ENCODE measurements around the gene AOPEP.

Gene AOPEP

DNA sequence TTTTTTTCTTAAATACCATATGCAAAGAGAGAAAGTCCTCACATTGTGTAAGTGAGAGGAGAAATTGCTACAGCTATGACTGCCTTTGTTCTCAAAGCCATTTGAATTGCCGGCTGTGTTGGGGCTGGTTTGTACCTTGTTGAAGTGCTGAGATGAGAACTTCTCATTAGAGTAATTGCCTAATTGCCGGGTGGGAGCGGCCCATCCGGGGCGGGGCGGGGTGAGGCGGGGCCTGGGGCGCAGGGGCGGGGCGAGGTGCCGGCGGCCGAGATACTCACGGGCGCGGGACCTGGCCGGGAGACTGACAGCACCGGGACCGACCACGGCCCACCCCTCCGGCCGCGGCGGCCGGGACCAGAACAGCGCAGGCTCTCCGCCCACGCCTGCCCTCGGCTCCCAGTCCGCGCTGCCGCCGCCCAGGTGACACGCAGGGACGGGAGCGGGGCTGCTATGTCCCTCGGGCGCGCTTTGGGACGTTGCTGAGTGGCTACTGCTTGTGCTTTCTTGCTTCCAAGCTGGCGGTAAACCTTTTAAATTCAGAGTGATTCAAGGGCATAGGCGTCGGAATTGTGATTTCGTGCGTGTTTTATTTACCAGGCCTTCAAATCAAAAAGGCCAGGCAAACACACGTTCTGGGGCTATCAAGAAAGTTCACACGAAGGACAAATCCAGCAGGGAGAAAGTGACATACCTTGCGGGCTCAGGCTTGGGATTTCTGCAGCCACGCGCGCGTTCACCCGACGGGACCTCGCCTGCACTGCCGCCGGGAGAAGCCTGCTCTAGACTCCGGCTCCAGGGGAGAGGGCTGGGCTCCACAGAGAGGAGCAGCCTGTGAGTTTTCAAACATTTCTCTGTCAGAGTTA is 322.0 kb downstream of the AOPEP start:
- peak; percentile 41 for DNase-seq

GRCh38 chr9:95049761-95050160 is 323.3 kb downstream of the AOPEP start:
- no peak for DNase-seq

DNA sequence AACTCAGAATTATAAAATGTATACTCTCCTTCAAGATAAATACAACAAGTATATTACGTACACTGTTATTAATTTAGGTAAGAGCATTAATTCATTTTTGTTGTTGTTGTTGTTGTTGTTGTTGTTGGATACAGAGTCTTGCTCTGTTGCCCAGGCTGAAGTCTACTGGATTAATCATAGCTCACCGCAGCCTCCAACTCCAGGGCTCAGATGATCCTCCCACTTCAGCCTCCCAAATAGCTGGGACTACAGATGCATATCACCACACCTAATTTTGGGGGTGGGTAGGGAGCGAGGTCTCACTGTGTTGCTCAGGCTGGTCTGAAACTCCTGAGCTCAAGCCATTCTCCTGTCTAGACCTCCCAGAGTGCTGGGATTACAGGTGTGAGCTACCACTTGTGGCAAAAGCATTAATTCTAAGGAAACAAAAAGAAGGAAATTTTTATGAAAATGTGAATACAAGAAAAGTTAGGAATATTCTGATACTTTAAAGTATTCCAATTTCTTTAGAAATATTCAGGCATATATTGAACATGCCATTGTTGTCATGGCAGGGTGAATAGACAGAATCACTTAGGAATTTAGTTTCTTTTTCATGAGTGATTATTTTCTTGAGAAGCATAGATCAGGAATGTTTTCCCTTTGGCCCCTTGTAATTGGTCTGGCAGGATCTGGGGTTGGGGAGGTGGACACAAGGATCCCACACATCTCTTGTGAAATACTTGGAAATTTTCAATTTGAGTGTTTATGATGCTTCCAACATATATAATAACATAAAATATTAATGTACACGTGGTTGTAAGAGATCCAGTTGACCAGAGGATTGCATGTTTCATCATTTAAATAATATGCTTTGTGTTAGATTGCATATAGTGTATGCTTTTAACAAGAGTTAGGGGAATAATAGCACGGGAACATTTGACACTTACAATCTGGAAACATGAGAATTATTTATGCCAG is 327.4 kb downstream of the AOPEP start:
- DNase-seq, result no peak

DNA sequence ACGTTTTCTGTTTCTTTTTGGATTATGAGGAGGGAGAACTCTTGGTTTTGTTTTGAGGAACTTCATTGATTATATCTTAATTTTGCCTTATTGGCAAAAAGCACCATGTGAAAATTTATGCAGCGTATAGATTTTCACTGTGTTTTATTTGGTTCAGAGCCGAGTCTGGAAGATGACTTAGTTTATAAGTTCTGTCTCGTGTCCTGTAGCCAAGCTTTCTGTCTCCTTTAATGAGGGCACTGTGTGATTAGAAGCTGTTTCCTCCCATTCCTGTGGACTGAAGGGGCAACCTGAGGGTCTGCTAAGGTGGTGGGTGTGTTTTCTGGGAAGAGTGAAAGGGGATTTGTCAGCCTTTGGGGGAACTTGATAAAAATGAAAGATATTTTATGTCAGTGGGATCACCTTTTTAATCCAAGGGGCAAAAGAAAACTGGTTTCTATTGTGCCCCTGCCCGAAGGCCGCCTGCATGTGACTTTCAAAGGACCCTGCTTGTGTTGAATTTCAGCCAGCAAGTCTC is 328.9 kb downstream of the AOPEP start:
- DNase-seq, result no peak

DNA sequence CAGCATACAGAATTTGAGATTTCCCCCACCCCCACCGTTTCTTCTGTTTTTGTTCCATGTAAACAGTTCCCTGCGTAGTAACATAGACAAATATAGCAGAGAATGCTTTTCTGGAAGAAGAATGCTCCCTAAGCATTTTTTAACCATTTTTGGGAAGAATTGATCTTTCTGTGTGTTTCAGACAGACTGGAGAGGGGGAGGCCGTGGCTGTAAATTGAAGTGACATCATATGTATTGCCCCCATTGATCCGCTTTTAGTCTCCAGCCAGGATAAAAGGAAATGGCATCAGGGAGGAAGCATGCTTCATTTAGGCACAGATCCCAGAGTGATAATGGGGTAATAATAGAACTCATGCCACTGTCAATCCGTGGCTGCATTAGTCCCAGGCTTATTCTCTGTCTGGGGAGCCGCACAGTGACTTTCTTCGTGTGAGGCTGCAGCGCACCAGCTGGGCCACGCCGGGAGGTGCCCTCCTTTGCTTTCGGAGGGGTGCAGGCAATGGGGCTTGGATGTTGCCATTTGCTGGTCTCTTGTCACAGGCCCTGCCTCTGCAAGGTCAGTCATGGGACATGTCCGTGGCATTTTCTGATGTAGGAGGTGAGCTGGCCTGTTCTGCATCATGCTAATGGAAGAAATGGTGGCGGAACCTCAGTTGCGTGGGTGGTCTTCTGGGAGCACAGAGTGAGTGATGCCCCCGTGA is 329.5 kb downstream of the AOPEP start:
- DNase-seq, result no peak

GRCh38 chr9:95057101-95057500 is 330.6 kb downstream of the AOPEP start:
- no peak for DNase-seq

DNA sequence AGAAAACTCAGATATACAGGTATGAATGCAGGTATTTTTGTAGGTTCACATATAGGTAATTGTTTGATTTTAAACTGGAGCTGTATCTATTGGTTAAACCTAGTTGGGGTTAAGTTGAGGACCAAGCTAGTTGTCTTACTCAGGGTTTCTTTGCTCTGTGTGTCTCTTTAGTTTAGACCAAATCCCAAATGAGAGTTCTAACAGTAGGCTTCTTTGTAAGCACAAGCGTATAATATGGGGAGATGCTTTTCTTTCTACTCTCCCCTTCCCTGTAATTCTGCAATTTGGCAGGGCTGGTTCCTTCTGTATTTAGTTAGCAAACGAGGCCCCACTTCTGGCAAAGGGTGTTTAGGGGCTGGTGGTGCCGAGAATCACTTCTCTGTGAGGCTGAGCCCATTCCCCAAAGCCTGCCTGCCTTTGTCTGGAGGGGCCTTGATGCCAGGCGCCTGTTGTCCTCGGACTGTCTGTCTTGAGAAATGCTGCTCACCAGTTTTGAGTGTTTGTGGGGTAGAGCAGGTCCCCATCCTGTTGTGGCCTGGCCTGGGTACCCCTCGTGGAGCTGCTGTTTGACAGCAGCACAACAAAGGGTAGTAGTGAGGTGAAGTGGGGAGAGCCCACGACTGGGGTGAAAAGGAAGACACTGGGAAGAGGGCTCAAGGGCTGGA is 331.8 kb downstream of the AOPEP start:
- no peak for DNase-seq

DNA sequence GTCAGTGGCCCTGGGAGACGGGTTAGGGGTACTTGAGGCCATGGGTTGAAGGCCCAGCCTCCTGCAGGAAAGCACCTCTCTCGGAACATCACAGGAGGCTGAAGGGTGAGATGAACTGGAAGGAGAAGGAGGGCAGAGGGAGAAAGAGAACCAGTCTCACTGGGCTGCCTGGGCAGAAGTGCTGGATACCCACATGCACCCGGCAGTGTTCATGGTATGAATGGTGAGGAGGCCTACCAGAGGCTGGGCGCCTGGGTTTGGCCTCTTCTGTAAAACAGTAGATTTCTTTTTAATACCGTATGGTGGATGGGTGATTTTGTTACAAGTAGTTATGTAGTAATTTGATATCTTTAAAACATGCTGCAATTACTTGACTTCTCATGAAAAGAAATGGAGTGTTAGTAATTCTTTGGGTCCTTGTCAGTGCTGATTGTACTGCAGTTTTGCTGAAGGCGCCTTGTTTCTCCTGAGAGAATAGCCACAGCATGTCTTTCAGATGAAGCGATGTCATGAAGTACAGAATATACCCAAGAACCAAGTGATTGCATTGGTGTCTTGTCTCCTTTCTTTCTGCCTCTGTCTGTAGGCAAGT is 332.4 kb downstream of the AOPEP start:
- no peak for DNase-seq

DNA sequence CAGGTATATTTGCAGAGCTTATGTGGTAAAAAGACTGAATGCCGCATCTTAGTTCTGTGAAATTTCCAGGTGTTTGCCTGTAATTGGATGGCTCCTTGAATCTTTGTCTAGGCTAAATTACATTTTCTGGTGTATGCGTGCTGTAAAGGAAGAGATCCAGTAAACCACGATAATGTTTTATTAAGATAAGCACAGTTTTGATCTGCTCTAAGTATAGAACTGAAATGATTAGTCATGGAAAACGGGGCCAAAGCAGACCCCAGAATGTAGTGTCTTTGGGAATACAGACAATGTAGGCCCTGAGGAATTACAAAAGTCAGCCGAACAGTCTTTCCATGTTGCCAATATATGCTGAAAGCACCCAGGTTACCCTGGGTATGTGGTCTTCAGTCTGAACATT is 333.7 kb downstream of the AOPEP start:
- DNase-seq, result no peak

- DNase-seq, result no peak
These were observed 334.4 kb downstream of the AOPEP start for GRCh38 chr9:95060916-95061315.

DNA sequence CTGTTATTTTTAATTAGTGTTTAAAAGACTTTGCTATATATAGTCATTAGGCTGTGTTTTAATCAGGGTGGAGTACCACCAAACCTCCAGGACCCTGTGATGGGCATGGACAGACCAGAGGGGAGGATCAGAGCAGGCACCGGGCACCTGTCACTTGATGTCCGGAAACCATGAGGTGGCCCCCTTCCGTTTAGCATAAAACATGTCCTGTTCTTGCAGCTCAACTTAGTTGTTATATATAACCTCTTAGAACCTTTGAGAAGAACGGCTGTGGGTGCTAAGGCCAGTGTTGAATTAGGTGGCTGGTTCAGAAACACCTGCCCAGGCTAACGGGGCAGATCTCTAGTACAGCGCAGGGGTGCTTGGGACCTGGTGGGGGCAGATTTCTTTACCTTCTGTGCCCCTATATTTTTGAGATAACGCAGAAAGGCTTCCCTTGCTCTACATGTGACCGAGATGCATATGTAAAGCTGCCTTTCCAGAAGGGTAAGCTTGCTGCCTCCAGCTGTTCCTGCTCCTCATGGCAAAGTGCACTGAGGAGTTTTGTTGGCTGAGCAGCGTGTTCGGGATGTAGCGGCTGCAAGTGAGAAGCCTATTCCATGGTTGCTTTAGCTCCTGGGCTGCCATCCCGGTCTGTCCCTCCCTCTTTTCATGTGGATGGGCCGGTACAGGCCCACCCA is 335.6 kb downstream of the AOPEP start:
- no peak for DNase-seq

DNA sequence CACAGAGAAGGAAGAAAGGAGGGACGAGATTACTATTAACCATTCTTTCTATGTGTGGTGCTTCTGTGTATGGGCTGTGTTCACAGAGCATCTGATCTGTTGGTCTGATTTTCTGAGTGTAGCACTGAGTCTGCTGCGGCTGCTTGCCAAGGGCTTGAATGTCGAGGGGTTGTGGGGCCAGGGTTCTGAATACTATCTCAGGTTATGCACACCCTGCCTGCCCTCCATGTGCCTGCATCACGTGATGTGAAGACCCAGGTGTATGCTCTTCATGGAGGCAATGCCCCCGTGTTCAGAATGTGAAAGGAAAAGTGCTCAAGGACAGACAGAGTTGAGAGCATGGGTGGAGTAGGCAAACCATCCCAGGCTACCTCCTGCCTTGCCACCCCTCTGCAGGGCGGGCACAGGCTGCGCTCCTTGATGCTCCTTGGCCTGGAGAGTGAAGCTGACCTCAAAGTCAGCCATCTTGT is 336.1 kb downstream of the AOPEP start:
- DNase-seq, result no peak

DNA sequence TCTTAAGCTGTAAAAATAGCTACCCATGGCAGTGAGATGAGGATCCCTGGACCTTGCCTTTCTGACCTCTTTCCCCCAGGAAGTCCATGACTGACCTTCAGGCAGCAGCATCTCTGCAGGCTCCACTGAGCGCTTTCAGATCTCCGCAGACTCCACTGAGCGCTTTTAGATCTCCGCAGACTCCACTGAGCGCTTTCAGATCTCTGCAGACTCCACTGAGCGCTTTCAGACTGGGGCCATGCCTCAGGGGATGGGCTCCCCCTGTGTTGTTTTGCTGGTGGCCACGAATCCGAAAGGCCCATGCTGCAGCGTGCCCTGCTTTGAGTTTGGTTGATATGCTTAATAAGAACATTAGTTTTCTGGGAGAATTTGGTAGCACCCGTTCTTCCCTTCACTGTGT is 336.8 kb downstream of the AOPEP start:
- no peak for DNase-seq

GRCh38 chr9:95065224-95065623 is 338.7 kb downstream of the AOPEP start:
- DNase-seq, result no peak

DNA sequence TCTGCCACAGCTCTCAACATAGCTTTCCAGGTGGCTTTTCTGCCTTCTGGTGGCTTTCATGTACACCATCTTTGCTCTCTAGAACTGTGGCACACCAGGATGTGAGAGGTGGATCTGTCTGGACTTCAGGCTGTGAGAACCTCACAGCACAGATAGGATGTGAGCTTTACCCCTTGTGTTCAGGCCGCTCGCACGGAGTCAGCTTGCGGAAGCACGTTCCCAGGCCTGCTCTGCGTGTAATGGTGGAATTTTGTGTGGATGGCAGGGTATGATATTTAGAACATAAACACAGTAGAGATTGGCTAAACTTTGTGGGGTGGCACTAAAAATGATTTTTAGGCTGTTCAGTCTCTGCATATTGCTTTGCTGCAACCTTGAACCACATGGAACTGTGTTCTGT is 340.6 kb downstream of the AOPEP start:
- no peak for DNase-seq

- no peak for DNase-seq
These were observed 341.4 kb downstream of the AOPEP start for GRCh38 chr9:95067897-95068296.

- DNase-seq, result no peak
These were observed 344.1 kb downstream of the AOPEP start for GRCh38 chr9:95070549-95071021.

- no peak for DNase-seq
These were observed 345.0 kb downstream of the AOPEP start for GRCh38 chr9:95071450-95071849.

DNA sequence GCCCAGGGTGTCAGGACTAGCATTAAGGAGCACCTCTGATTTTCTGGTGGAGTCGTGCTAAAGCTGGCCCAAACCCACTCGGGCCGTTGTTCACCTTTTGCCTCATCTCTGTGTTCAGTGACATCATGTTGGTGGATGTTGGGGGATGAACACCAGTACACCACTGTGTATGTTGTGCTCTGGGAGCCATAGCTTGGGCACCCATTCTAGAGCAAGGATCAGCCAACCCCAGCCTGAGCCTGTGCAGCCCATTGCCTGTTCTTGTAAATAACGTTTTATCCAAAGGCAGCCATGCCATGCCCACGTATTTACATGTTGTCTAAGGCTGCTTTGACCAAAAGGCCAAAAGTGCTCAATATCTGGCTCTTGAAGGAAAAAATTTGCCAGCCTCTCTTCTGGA is 345.4 kb downstream of the AOPEP start:
- no peak for DNase-seq

DNA sequence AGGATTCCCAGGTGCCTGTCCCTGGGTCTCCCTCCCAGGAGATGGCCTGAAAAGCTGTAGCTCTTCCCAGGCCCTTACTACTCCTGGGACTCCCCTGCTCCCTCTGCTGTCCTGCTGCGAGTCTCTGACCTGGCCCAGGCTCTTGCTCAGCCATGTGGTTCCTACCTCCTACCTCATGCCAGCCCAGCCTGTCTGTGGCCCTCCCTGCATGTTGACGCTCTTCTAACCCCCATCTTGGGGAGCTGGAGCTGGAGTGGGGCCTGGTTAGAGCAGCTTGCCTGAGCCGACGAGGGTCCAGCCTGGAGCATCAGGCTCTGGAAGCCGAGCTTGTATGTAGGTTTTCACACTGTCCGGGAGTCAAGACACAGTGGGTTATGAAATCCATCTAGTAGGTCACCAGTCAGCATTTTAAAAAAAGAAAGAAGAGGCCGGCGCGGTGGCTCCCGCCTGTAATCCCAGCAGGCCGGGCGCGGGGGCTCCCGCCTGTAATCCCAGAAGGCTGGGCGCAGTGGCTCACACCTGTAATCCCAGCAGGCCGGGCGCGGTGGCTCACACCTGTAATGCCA is 346.6 kb downstream of the AOPEP start:
- DNase-seq, result no peak

- DNase-seq, result no peak
These were observed 347.4 kb downstream of the AOPEP start for GRCh38 chr9:95073918-95074317.
